GM13977 (cell line): ENCODE measurements around the gene LRRC17.

Experiments used
- DNase-seq: peaks from one replicate; pipeline ENCODE4 v3.0.0; 2012; ENCODE audit warnings: low spot score
- in situ Hi-C: fragments of 300-500 bp; cut with MboI; formaldehyde crosslinking; loops from one replicate; pipeline ENCODE4 v1.12.0; 2022; ENCODE audit warnings: low sequenced_read_pairs, low pct_unique_long_range_greater_than_20kb, mixed read lengths, inconsistent platforms; ENCODE audit not compliant: unreplicated experiment
- TF ChIP-seq, protein P1 (sequence below): IDR thresholded peaks from 2 replicates; pipeline ENCODE4 v1.5.1; 2012; ENCODE audit warnings: mild to moderate bottlenecking, control low read depth; ENCODE audit not compliant: insufficient read depth; ENCODE audit errors: extremely low read depth, missing control alignments

The LRRC17 gene

DNA sequence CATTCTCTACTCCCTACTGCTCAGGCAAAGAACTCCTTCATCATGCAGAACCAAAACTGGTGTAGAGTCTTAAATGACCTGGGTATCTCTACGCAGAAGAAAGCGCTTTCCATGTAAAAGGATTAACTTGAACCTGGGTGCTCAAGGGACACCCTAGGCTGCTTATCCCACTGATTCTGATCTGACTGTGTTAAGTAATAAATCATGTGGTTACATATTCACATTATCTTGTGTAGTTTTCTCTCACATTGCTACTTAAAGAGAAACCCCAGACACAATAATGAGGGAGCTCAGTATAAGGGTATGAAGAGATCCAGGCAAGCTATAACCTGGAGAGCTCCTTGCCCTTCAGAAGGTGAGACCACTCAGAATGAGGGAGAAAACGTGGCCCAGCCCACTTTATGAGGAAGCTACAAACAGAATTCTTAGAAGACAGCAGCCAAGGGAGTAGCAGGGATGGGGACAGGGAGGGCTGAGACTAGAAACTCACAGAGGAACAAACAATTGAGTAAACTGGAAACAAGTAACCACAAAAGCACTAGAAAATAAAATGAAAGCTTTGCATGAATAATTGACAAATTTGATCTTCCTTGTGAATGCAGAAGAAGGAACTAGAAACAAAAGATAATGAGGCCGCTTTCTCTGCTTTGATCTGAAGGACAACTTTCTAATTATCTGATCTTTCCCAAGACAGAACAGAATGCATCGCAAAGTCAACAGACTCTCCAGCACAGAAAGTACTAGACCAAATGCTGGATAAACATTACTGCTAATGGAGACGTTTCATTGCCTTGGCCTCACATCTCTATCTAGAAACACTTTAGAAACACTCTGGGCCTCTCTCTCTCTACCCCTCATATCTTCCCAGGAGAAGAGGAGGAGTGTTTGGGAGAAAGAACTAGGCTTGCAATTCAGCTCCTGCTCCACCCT, 76.1 kb downstream of the LRRC17 start:
- in situ Hi-C loops: no loop called here
- TF ChIP-seq, protein P1, sequence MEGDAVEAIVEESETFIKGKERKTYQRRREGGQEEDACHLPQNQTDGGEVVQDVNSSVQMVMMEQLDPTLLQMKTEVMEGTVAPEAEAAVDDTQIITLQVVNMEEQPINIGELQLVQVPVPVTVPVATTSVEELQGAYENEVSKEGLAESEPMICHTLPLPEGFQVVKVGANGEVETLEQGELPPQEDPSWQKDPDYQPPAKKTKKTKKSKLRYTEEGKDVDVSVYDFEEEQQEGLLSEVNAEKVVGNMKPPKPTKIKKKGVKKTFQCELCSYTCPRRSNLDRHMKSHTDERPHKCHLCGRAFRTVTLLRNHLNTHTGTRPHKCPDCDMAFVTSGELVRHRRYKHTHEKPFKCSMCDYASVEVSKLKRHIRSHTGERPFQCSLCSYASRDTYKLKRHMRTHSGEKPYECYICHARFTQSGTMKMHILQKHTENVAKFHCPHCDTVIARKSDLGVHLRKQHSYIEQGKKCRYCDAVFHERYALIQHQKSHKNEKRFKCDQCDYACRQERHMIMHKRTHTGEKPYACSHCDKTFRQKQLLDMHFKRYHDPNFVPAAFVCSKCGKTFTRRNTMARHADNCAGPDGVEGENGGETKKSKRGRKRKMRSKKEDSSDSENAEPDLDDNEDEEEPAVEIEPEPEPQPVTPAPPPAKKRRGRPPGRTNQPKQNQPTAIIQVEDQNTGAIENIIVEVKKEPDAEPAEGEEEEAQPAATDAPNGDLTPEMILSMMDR: no peak
- DNase-seq: no peak

DNA sequence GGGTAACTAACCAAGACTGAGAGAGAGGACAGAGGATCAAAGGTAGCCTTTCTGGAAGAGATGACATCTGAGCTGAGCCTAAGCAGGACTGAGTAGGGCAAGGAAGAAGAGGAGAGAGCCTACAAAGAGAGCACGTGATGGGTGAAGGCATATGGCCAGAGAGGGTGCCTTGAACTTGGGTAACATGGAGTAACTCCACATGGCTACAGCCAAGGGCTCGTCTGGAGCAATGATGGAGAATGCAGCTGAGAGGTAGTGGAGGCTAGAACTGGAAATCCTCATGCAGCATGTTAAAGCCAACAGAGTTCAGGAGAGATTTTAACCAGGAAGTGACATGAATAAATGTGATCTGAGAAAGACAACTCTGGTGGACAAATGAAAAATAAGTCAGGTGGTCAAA, 77.8 kb downstream of the LRRC17 start:
- DNase-seq: no peak
- in situ Hi-C loops: no loop called here
- TF ChIP-seq, protein P1: no peak

DNA sequence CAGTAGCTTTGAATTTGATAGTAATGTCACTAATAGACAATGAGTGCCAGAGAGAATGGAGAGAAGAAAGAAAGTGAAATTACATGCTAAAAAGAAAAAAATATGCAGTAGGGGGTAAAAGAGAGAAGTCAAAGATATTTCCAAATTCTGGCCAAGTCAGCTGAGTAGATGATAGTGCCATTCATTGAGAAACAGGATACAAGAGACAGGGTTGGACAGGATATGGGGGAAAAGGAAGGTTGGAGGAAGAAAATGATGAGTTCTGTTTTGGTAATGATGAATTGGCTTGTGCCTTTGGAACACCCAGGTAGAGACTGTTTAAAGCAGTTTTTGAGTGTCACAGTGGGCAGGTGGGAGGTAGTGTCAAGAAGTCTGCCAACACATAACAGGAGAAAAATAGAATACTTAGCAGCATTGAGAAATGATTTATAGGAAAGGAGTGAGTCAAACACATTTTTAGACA, 78.3 kb downstream of the LRRC17 start:
- TF ChIP-seq, protein P1: no peak
- in situ Hi-C loops: no loop called here
- DNase-seq: no peak

DNA sequence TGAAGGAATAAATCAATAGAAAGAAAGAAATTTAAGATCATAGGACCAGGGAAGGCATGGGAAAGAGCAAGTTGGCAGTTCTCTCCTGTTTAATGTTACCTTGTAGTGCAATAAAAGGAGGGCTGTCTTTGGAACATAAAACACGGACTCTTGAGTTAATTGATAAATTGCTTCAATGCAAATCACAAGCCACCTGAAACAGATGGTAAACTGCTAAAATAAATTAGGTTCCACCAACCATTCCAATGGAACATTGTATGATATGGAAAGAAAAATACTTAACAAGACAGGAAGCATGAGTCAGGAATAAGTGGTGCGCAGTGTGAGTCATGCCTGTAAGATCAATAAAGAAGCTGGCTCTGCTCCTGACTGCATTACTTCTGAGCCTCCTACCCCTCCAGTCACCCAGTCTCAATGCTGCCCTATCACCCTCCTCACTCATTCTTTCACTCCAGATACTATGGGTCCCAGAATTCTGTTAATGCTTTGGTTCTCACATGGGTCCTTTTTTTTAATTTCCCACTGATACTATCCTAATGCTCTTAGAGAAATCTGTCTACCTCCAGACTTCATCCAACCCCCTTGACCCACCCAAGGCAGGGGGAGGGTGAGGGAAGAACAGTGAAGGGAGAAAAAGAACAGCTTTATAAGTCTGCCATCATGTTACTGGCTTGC, 78.9 kb downstream of the LRRC17 start:
- in situ Hi-C loops: no loop called here
- no peak for DNase-seq
- TF ChIP-seq, protein P1: no peak

DNA sequence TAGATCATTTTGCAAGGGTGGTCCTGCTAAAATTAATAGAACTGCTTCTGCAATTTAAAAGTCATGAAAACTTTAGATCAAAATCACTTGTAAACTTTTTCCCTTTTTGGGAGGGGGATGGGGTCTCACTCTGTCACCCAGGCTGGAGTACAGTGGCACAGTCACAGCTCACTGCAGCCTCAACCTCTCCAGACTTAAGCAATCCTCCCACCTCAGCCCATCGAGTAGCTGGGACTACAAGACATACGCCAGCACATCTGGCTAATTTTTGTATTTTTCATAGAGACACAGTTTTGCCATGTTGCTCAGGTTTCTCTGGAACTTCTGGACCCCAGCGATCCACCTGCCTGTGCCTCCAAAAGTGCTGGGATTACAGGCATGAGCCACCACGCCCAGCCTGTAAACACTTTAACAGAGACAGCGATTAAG, 79.7 kb downstream of the LRRC17 start:
- in situ Hi-C loops: no loop called here
- TF ChIP-seq, protein P1: no peak
- no peak for DNase-seq

DNA sequence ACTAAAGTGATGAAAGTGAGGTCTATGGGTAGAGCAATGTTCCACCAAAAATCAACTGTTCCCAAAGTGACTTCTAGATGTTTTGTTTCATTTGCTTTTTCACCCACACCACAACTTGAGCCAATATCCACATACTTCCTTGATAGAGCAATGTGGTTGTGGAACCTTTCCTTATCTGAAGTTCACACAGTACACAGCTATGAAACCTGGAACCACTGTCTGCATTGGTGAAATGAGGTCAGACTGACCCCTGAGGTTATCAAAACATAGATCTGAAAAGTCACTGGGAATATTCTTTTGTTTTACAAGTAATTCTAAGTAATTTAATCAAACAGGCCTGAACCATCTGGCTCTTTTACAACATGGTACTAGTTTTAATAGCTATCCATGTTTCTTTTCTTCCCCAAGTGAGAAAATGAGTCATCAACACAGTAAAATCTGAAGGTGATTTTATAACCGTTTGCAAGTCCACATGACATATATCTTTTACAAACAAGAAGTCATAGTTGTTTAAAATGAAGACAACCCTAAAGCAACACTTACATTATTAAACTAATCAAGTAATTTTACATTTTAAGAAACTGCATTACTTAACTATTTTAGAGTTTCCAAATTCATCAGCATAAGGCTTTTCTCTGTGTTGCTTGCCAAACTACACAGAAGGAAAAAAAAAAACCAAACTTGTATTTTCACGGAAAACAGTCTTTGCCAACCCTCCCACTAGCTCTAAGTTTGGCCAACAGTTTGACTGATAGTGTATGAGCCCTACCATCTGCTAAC, 80.3 kb downstream of the LRRC17 start:
- no peak for DNase-seq
- in situ Hi-C loops: no loop called here

More for the DNA sequence above, 80.3 kb downstream of the LRRC17 start:
- TF ChIP-seq, protein P1: no peak
